K562 (cell line): ENCODE data around the gene BGLAP. TPM values are rescaled to one million over a fixed set of nuclear protein-coding genes. Genes with fewer than 3 reads are reported as not detected.

ENCODE experiments used
- ATAC-seq: fragments of 200-7000 bp; cut with Tn5 transposase; 3 replicates; pipeline ENCODE4 v1.9.1; 2020; ENCODE audit warnings: moderate library complexity
- BruUV-seq: library from RNA; stranded (reverse); fragments of 400-500 nt; replicated peaks from 2 replicates; lab custom pipeline; 2021; lab: Mats Ljungman, UMichigan
- CTCF ChIA-PET: fragments of 300-600 bp; formaldehyde crosslinking; extraction: SDS; loops from one replicate; lab custom pipeline; 2021; ENCODE audit warnings: low intra/inter-chr PET ratio; lab: Yijun Ruan, JAX
- POLR2A ChIA-PET: fragments of 300-600, 350-650 bp; sonication (Branson Sonifier 250); formaldehyde crosslinking; extraction: SDS; loops from one replicate; lab custom pipeline; 2021; ENCODE audit warnings: antibody characterized with exemption, inconsistent platforms; lab: Yijun Ruan, JAX
- DNase-seq, 4 experiments: peaks; one replicate each; pipeline versions ENCODE4 v3.0.0 to v3.0.0-alpha.2; 2011 to 2018; ENCODE audit warnings: low spot score in 3 of 4, mixed read lengths in 3 of 4; ENCODE audit errors: extremely low read depth in 1 of 4
- FAIRE-seq: peaks from 2 replicates; lab custom pipeline; 2011; peaks lifted over from hg19 to GRCh38; lab: Jason Lieb, UNC
- H2AFZ ChIP-seq: 2 replicates; pipeline ENCODE4 v1.6.0; 2011; ENCODE audit warnings: low read depth, low read length, control low read depth, inconsistent platforms
- H3K27ac ChIP-seq: fragments of 200-600 bp; 3 replicates; pipeline ENCODE4 v1.8.0; 2011; ENCODE audit warnings: low read depth, mild to moderate bottlenecking, control low read depth, inconsistent platforms, low read length, moderate library complexity, mixed read lengths; ENCODE audit errors: extremely low read depth
- H3K27me3 ChIP-seq, 2 experiments: fragments of 300-600 bp in 1 of 2; 2 replicates in 1 of 2; 3 replicates in 1 of 2; pipeline versions ENCODE4 v1.6.0 to v1.8.0; 2011; ENCODE audit warnings: inconsistent platforms in 2 of 2, low read length in 2 of 2, mild to moderate bottlenecking in 1 of 2, mixed read lengths in 1 of 2, moderate library complexity in 1 of 2; ENCODE audit not compliant: control insufficient read depth in 2 of 2, insufficient read depth in 2 of 2
- H3K36me3 ChIP-seq: fragments of 300-600 bp; 3 replicates; pipeline ENCODE4 v1.8.0; 2011; ENCODE audit warnings: mild to moderate bottlenecking, low read length, inconsistent platforms; ENCODE audit not compliant: control insufficient read depth, insufficient read depth
- H3K4me1 ChIP-seq, 2 experiments: fragments of 200-600 bp in 1 of 2; replicated peaks in 1 of 2; 2 replicates in 1 of 2; 3 replicates in 1 of 2; pipeline versions ENCODE4 v1.5.1 to v1.8.0; 2011; ENCODE audit warnings: inconsistent platforms in 2 of 2, low read length in 2 of 2, mild to moderate bottlenecking in 1 of 2, mixed read lengths in 1 of 2, moderate library complexity in 1 of 2; ENCODE audit not compliant: control insufficient read depth in 2 of 2, insufficient read depth in 2 of 2
- H3K4me2 ChIP-seq: 2 replicates; pipeline ENCODE4 v1.6.1; 2011; ENCODE audit warnings: low read length, control low read depth, inconsistent platforms, mixed read lengths; ENCODE audit not compliant: insufficient read depth
- H3K4me3 ChIP-seq: fragments of 200-600 bp; sonication (generic), shearing (Covaris generic); 2 replicates; pipeline ENCODE4 v1.5.1; 2016; ENCODE audit warnings: control low read depth, inconsistent platforms
- H3K79me2 ChIP-seq: fragments of 200-600 bp; 3 replicates; pipeline ENCODE4 v1.8.0; 2011; ENCODE audit warnings: low read length, inconsistent platforms; ENCODE audit not compliant: control insufficient read depth, insufficient read depth
- H3K9ac ChIP-seq, 2 experiments: 2 replicates each; pipeline versions ENCODE4 v1.6.0 to v1.6.1; 2011; ENCODE audit warnings: low read depth in 2 of 2, low read length in 2 of 2, control low read depth in 1 of 2, inconsistent platforms in 1 of 2, mild to moderate bottlenecking in 1 of 2, mixed read lengths in 1 of 2; ENCODE audit not compliant: insufficient read depth in 1 of 2
- H3K9me1 ChIP-seq: one replicate; pipeline ENCODE4 v1.6.0; 2011; ENCODE audit warnings: inconsistent platforms, mild to moderate bottlenecking, low read length, moderate library complexity; ENCODE audit not compliant: control insufficient read depth, insufficient read depth
- H3K9me3 ChIP-seq: replicated peaks from 2 replicates; pipeline ENCODE4 v1.5.1; 2011; ENCODE audit warnings: low read depth, low read length, inconsistent platforms; ENCODE audit not compliant: control insufficient read depth, insufficient read depth
- H4K20me1 ChIP-seq: replicated peaks from 2 replicates; pipeline ENCODE4 v1.6.1; 2011; ENCODE audit warnings: low read length, inconsistent platforms, mixed read lengths; ENCODE audit not compliant: control insufficient read depth, insufficient read depth
- HDAC6 ChIP-seq: IDR thresholded peaks from 2 replicates; pipeline ENCODE4 v1.6.1; 2012; ENCODE audit warnings: low read depth, mild to moderate bottlenecking, control low read depth, inconsistent platforms, low read length, moderate library complexity
- HMG20B ChIP-seq: fragments of 250-450 bp; sonication (Bioruptor Pico); IDR thresholded peaks from 2 replicates; pipeline ENCODE4 v1.5.0; 2021; ENCODE audit warnings: mild to moderate bottlenecking
- HNRNPH1 ChIP-seq: fragments of 200-400 bp; formaldehyde crosslinking; optimal IDR thresholded peaks from 2 replicates; pipeline ENCODE3; 2017; ENCODE audit warnings: low read depth, mild to moderate bottlenecking, low read length, moderate library complexity
- JUN ChIP-seq, 2 experiments: sonication (generic) in 1 of 2; formaldehyde crosslinking in 1 of 2; IDR thresholded peaks; 2 replicates each; pipeline versions ENCODE4 v1.6.1 to v1.8.0; 2012 to 2022; ENCODE audit warnings: borderline replicate concordance in 2 of 2, mild to moderate bottlenecking in 2 of 2, improper control_type of control experiment in 1 of 2, low read depth in 1 of 2, low read length in 1 of 2, missing genetic modification reagents in 1 of 2
- MBD2 ChIP-seq: sonication (generic); IDR thresholded peaks from 2 replicates; pipeline ENCODE4 v1.6.1; 2016; ENCODE audit warnings: low read depth, borderline replicate concordance
- MIER1 ChIP-seq: fragments of 450-650 bp; IDR thresholded peaks from 2 replicates; pipeline ENCODE4 v1.6.1; 2016; ENCODE audit warnings: antibody characterized with exemption, mild to moderate bottlenecking, low read depth
- NCOA2 ChIP-seq, 2 experiments: fragments of 450-650 bp; IDR thresholded peaks; 2 replicates each; pipeline ENCODE4 v1.6.1; 2018; ENCODE audit warnings: mild to moderate bottlenecking in 2 of 2, moderate library complexity in 1 of 2; ENCODE audit not compliant: partially characterized antibody in 2 of 2
- NFIX ChIP-seq: fragments of 250-450 bp; sonication (Bioruptor Pico); IDR thresholded peaks from 2 replicates; pipeline ENCODE4 v1.4.0; 2020; ENCODE audit warnings: low read depth, mild to moderate bottlenecking, moderate library complexity
- NUFIP1 ChIP-seq: fragments of 450-650 bp; IDR thresholded peaks from 2 replicates; pipeline ENCODE4 v1.6.1; 2018; ENCODE audit not compliant: partially characterized antibody
- PURB ChIP-seq: sonication (generic); formaldehyde crosslinking; IDR thresholded peaks from 2 replicates; pipeline ENCODE4 v1.9.0; 2021; ENCODE audit warnings: low read depth, mild to moderate bottlenecking, missing genetic modification reagents
- SMAD1 ChIP-seq: fragments of 150-350 bp; IDR thresholded peaks from 2 replicates; pipeline ENCODE4 v1.6.1; 2014; ENCODE audit warnings: low read length, low read depth; ENCODE audit not compliant: partially characterized antibody
- SUPT5H ChIP-seq: fragments of 450-650 bp; IDR thresholded peaks from 2 replicates; pipeline ENCODE4 v1.6.1; 2016
- YBX1 ChIP-seq: fragments of 450-650 bp; IDR thresholded peaks from 2 replicates; pipeline ENCODE4 v1.7.1; 2016; ENCODE audit warnings: mild to moderate bottlenecking
- ZNF695 ChIP-seq: fragments of 450-650 bp; formaldehyde crosslinking; IDR thresholded peaks from 2 replicates; pipeline ENCODE4 v1.4.0; 2020; ENCODE audit warnings: mild to moderate bottlenecking, moderate library complexity
- WGBS: fragments of 100-300 bp; shearing (Covaris generic); methylation state at CpG from one replicate; pipeline ENCODE4 v1.1.6; 2016; ENCODE audit warnings: low coverage, mixed read lengths; ENCODE audit not compliant: insufficient coverage; ENCODE audit errors: missing lambda C conversion rate; 5-methylcytosine and 5-hydroxymethylcytosine counted together
- in situ Hi-C: fragments of 300-500 bp; cut with MboI; formaldehyde crosslinking; loops from 4 replicates; pipeline ENCODE4 v1.15.0; 2018; ENCODE audit warnings: inconsistent platforms, mixed read lengths
- intact Hi-C: fragments of 100-400 bp; cut with micrococcal nuclease; formaldehyde crosslinking; loops from 2 replicates; pipeline ENCODE4 v1.14.2; 2022
- polyA plus RNA-seq, 8 experiments: library from polyadenylated mRNA; depleted of rRNA in 4 of 8; stranded (reverse) in 5 of 8; unstranded in 3 of 8; fragments of >200 nt; fragmentation: Nextera tagmentation in 2 of 8; fragmentation: Illumina TruSeq in 1 of 8; extraction: Ambion mirVana in 2 of 8; extraction: Trizol in 1 of 8; gene quantifications; 2 replicates each; pipeline versions ENCODE4 v1.2.1 to v1.2.3, GENCODE V29; 2011 to 2014; ENCODE audit warnings: inconsistent platforms in 1 of 8, missing spikeins in 1 of 8
- total RNA-seq, 7 experiments: library from RNA; depleted of rRNA in 6 of 7; stranded (reverse); fragments of >200 nt in 6 of 7; fragmentation: Illumina TruSeq in 2 of 7; extraction: Trizol in 2 of 7; gene quantifications; 2 replicates each; pipeline versions ENCODE4 v1.2.1 to v1.2.3, GENCODE V29; 2011 to 2021; ENCODE audit warnings: low replicate concordance in 1 of 7
- TF ChIP-seq, protein P1 (sequence below): IDR thresholded peaks from 2 replicates; pipeline ENCODE4 v1.6.1; 2011; ENCODE audit not compliant: insufficient read length; ENCODE audit errors: extremely low read depth
- TF ChIP-seq, protein P2 (sequence below), 2 experiments: IDR thresholded peaks in 1 of 2; conservative IDR thresholded peaks in 1 of 2; 2 replicates each; pipeline ENCODE4 v1.6.1; 2016; ENCODE audit warnings: low read depth in 2 of 2, mild to moderate bottlenecking in 1 of 2, missing compliant biosample characterization in 1 of 2, missing genetic modification characterization in 1 of 2, moderate library complexity in 1 of 2
- TF ChIP-seq, protein P3 (sequence below): fragments of 450-650 bp; formaldehyde crosslinking; IDR thresholded peaks from 2 replicates; pipeline ENCODE4 v1.4.0; 2020; ENCODE audit warnings: mild to moderate bottlenecking

Gene BGLAP
- total and polyA plus RNA-seq, 9 of the 15 experiments (the other 6 are each of a cell fraction or from before 2014, with no cell fraction given) = 0.15 to 1.4 (median 0.28) TPM; not detected in 3

DNA sequence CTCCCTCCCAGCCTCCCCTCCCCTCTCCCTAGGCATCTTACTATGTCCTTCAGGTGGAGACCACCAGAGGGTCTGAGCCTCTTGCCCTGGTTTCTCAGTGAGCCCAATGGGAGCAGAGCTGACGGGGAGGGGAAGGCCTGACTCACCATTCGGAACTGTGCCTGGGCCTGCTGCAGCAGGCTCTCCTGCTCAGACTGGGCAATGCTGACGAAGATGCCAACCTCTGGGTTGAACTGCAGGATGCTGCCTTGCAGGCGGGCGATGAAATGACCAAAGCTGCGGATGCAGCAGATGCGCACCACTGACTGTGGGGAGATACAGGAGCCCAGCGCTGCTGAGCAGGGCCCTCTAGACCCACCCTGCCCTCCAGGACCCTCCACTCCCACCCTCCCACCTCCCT, 16.9 kb downstream of the BGLAP start:
- Histone ChIP-seq H4K20me1 (no peaks in the 10 kb centered on the region), H3K4me1 (peaks cover 10 to 13% of the 10 kb centered on the region in 2 experiments; a peak in 4 of 5 replicates), H3K9me3 (no peaks in the 10 kb centered on the region), H3K9me1 (no peaks in the 10 kb centered on the region), H3K4me2 (no peak overlapping the region), H3K36me3 (peaks cover 86% of the 10 kb centered on the region), H2AFZ (no peak overlapping the region), H3K27ac (no peak overlapping the region), H3K27me3 (no peaks in the 10 kb centered on the region), H3K79me2 (no peaks in the 10 kb centered on the region), H3K4me3 (no peak overlapping the region), H3K9ac (peak overlapping the region in 1 of 2 experiments; percentile 13; a peak in 1 of 4 replicates)
- intact Hi-C loops (no loop called here), in situ Hi-C loops (no loop called here)
- FAIRE-seq (no peak), DNase-seq (no peak), ATAC-seq (no peak)
- CTCF ChIA-PET = no interaction called here
- 93% methylated on average over 6 of the region's 8 CpGs for WGBS
- POLR2A ChIA-PET = interaction anchor here (0.6 to 1.8 kb wide), 2 partner anchors 13 to 176 kb away, joined by 3 to 6 read pairs; no protein-coding TSS in a partner anchor
- no TSS peak for BruUV-seq
- TF ChIP-seq NFIX (CRISPR knock-in tag) (no peak), HDAC6 (no peak), NCOA2 (IDR thresholded peaks at IDR 0.05; ENCODE audit: partially characterized antibody in 2 of 2) (no peak), MBD2 (no peak), ZNF695 (CRISPR knock-in tag) (no peak), MIER1 (no peak), HNRNPH1 (no peak), JUN (IDR thresholded peaks at IDR 0.05; ENCODE audit: borderline replicate concordance, low read depth, low read length) (no peak), JUN (CRISPR knock-in tag; IDR thresholded peaks at IDR 0.05; ENCODE audit: borderline replicate concordance) (no peak), NUFIP1 (no peak), HMG20B (no peak), YBX1 (no peak), SUPT5H (no peak), SMAD1 (no peak), PURB (CRISPR knock-in tag) (no peak)
- TF ChIP-seq, protein P1, sequence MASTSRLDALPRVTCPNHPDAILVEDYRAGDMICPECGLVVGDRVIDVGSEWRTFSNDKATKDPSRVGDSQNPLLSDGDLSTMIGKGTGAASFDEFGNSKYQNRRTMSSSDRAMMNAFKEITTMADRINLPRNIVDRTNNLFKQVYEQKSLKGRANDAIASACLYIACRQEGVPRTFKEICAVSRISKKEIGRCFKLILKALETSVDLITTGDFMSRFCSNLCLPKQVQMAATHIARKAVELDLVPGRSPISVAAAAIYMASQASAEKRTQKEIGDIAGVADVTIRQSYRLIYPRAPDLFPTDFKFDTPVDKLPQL = no peak
- TF ChIP-seq, protein P2, sequence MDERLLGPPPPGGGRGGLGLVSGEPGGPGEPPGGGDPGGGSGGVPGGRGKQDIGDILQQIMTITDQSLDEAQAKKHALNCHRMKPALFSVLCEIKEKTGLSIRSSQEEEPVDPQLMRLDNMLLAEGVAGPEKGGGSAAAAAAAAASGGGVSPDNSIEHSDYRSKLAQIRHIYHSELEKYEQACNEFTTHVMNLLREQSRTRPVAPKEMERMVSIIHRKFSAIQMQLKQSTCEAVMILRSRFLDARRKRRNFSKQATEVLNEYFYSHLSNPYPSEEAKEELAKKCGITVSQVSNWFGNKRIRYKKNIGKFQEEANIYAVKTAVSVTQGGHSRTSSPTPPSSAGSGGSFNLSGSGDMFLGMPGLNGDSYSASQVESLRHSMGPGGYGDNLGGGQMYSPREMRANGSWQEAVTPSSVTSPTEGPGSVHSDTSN (CRISPR knock-in tag; IDR thresholded peaks at IDR 0.05; ENCODE audit: low read depth) = no peak
- TF ChIP-seq, protein P2 (tag; conservative IDR thresholded peaks at IDR 0.05; ENCODE audit: low read depth) = no peak
- TF ChIP-seq, protein P3, sequence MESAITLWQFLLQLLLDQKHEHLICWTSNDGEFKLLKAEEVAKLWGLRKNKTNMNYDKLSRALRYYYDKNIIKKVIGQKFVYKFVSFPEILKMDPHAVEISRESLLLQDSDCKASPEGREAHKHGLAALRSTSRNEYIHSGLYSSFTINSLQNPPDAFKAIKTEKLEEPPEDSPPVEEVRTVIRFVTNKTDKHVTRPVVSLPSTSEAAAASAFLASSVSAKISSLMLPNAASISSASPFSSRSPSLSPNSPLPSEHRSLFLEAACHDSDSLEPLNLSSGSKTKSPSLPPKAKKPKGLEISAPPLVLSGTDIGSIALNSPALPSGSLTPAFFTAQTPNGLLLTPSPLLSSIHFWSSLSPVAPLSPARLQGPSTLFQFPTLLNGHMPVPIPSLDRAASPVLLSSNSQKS (CRISPR knock-in tag) = no peak
